Neural progenitor cell (in vitro differentiated cells): Measurements from ENCODE around the gene ZNF284.
"Not testable (repeated sequence)": the region's sequence is repeated elsewhere in the genome, so short reads cannot be mapped to it uniquely, and the experiment has no call there.

Experiments
- CTCF ChIP-seq: fragments of 200-600 bp; sonication (generic); IDR thresholded peaks from 2 replicates; pipeline ENCODE4 v1.5.1; 2017; ENCODE audit warnings: antibody characterized with exemption, mild to moderate bottlenecking
- EZH2 ChIP-seq: fragments of 200-600 bp; sonication (generic); IDR thresholded peaks from 2 replicates; pipeline ENCODE4 v1.6.1; 2017; ENCODE audit warnings: antibody characterized with exemption, mild to moderate bottlenecking, moderate library complexity

GRCh38 chr19:44121162-44121561 lies 49.2 kb downstream of the ZNF284 start:
- TF ChIP-seq CTCF, EZH2: not testable (repeated sequence)
